Endothelial cell of umbilical vein (primary cell): Measurements from ENCODE around the gene NSG2. TPM values are rescaled to one million over a fixed set of nuclear protein-coding genes. Genes with fewer than 3 reads are reported as not detected.

Source experiments
- BruUV-seq: library from RNA; stranded (reverse); fragments of 400-500 nt; replicated peaks from 2 replicates; lab custom pipeline; 2021; lab: Mats Ljungman, UMichigan
- CTCF ChIA-PET: fragments of 300-600, 350-600 bp; sonication (Branson Sonifier 250); formaldehyde crosslinking; loops from one replicate; lab custom pipeline; 2021; ENCODE audit warnings: antibody characterized with exemption, inconsistent platforms; lab: Charles Lee
- POLR2A ChIA-PET: fragments of 300-600, 350-600 bp; sonication (Branson Sonifier 250); formaldehyde crosslinking; loops from one replicate; lab custom pipeline; 2021; ENCODE audit warnings: antibody characterized with exemption, inconsistent platforms; lab: Charles Lee
- DNase-seq: peaks from one replicate; pipeline ENCODE4 v3.0.0-alpha.2; 2011; ENCODE audit warnings: low read depth, low spot score
- FAIRE-seq: peaks from 2 replicates; lab custom pipeline; 2011; peaks lifted over from hg19 to GRCh38; lab: Jason Lieb, UNC
- H2AFZ ChIP-seq: 2 replicates; pipeline ENCODE4 v1.6.0; 2012; ENCODE audit warnings: low read depth, low read length, control low read depth, inconsistent platforms
- H3K27ac ChIP-seq: 2 replicates; pipeline ENCODE4 v1.5.1; 2011; ENCODE audit warnings: low read depth, mild to moderate bottlenecking, control low read depth, low read length, moderate library complexity; ENCODE audit not compliant: insufficient read depth
- H3K27me3 ChIP-seq, 2 experiments: 2 replicates each; pipeline versions ENCODE4 v1.6.0 to v1.6.1; 2011; ENCODE audit warnings: low read length in 2 of 2, mixed read lengths in 1 of 2; ENCODE audit not compliant: control insufficient read depth in 2 of 2, insufficient read depth in 2 of 2
- H3K36me3 ChIP-seq, 2 experiments: 2 replicates in 1 of 2; 3 replicates in 1 of 2; pipeline ENCODE4 v1.5.1; 2011; ENCODE audit warnings: low read length in 2 of 2, mild to moderate bottlenecking in 1 of 2, moderate library complexity in 1 of 2; ENCODE audit not compliant: control insufficient read depth in 2 of 2, insufficient read depth in 2 of 2; ENCODE audit errors: extremely low read depth in 1 of 2
- H3K4me1 ChIP-seq: 3 replicates; pipeline ENCODE4 v1.5.1; 2011; ENCODE audit warnings: mild to moderate bottlenecking, low read length; ENCODE audit not compliant: control insufficient read depth, insufficient read depth; ENCODE audit errors: extremely low read depth
- H3K4me2 ChIP-seq: 2 replicates; pipeline ENCODE4 v1.6.1; 2011; ENCODE audit warnings: low read length, control low read depth, mixed read lengths; ENCODE audit not compliant: insufficient read depth
- H3K4me3 ChIP-seq, 3 experiments: fragments of 200-600 bp in 1 of 3; sonication (generic), shearing (Covaris generic) in 1 of 3; replicated peaks in 1 of 3; 2 replicates each; pipeline ENCODE4 v1.5.1; 2011 to 2016; ENCODE audit warnings: control low read depth in 3 of 3, low read length in 3 of 3, mild to moderate bottlenecking in 2 of 3, inconsistent platforms in 1 of 3, low read depth in 1 of 3, moderate library complexity in 1 of 3; ENCODE audit not compliant: insufficient read depth in 1 of 3
- H3K79me2 ChIP-seq: 2 replicates; pipeline ENCODE4 v1.6.0; 2012; ENCODE audit warnings: low read length, inconsistent platforms; ENCODE audit not compliant: control insufficient read depth, insufficient read depth
- H3K9ac ChIP-seq: replicated peaks from 2 replicates; pipeline ENCODE3; 2011; ENCODE audit warnings: low read length, control low read depth; ENCODE audit not compliant: insufficient read depth; ENCODE audit errors: extremely low read depth
- H3K9me1 ChIP-seq: replicated peaks from 3 replicates; pipeline ENCODE4 v1.6.0; 2011; ENCODE audit warnings: mild to moderate bottlenecking, low read length; ENCODE audit not compliant: control insufficient read depth, insufficient read depth; ENCODE audit errors: extremely low read depth
- H3K9me3 ChIP-seq: replicated peaks from 2 replicates; pipeline ENCODE4 v1.5.1; 2012; ENCODE audit warnings: low read length, inconsistent platforms; ENCODE audit not compliant: control insufficient read depth, insufficient read depth
- H4K20me1 ChIP-seq: replicated peaks from 2 replicates; pipeline ENCODE3; 2011; ENCODE audit warnings: mild to moderate bottlenecking, low read length; ENCODE audit not compliant: control insufficient read depth, insufficient read depth; ENCODE audit errors: extremely low read depth
- EZH2 ChIP-seq: IDR thresholded peaks from 2 replicates; pipeline ENCODE4 v1.6.1; 2012; ENCODE audit warnings: borderline replicate concordance, low read depth, mild to moderate bottlenecking, moderate library complexity, low read length, inconsistent platforms; ENCODE audit not compliant: severe bottlenecking
- FOS ChIP-seq: IDR thresholded peaks from 2 replicates; pipeline ENCODE4 v1.6.1; 2011; ENCODE audit warnings: mild to moderate bottlenecking, low read length, moderate library complexity, borderline replicate concordance; ENCODE audit not compliant: insufficient read depth
- GATA2 ChIP-seq: IDR thresholded peaks from 2 replicates; pipeline ENCODE4 v1.7.0; 2011; ENCODE audit warnings: low read depth, mild to moderate bottlenecking, moderate library complexity, mixed read lengths, low read length; ENCODE audit not compliant: insufficient read length, insufficient read depth
- JUN ChIP-seq: IDR thresholded peaks from 2 replicates; pipeline ENCODE4 v1.6.1; 2011; ENCODE audit warnings: borderline replicate concordance, low read depth; ENCODE audit not compliant: insufficient read length, insufficient read depth
- MYC ChIP-seq: IDR thresholded peaks from one replicate; pipeline ENCODE4 v1.6.1; 2011; ENCODE audit warnings: mild to moderate bottlenecking, low read depth, low read length
- POLR2A ChIP-seq: IDR thresholded peaks from 2 replicates; pipeline ENCODE4 v1.6.1; 2012; ENCODE audit warnings: low read depth, mild to moderate bottlenecking, control low read depth, low read length
- dilution Hi-C: fragments of 300-500 bp; cut with MboI; formaldehyde crosslinking; loops from one replicate; pipeline ENCODE4 v1.15.0; 2019; ENCODE audit warnings: low sequenced_read_pairs; ENCODE audit not compliant: extremely low pct_ligation_motif_present
- intact Hi-C: fragments of 100-400 bp; cut with micrococcal nuclease; formaldehyde crosslinking; loops from one replicate; pipeline ENCODE4 v1.10.0; 2022
- polyA plus RNA-seq, 4 experiments: library from polyadenylated mRNA; depleted of rRNA in 3 of 4; stranded (reverse) in 3 of 4; unstranded in 1 of 4; fragments of >200 nt; gene quantifications; 2 replicates each; pipeline versions ENCODE4 v1.2.1 to v1.2.3, GENCODE V29; 2011 to 2012; ENCODE audit warnings: missing spikeins in 1 of 4
- total RNA-seq: library from RNA; stranded (reverse); gene quantifications from 2 replicates; pipeline ENCODE4 v1.2.3, GENCODE V29; 2021
- TF ChIP-seq, protein P1 (sequence below), 2 donors: IDR thresholded peaks; 1 replicate in 1 of 2; 2 replicates in 1 of 2; pipeline ENCODE4 v1.5.1; 2011; ENCODE audit warnings: low read length in 2 of 2, mild to moderate bottlenecking in 2 of 2, moderate library complexity in 2 of 2, control low read depth in 1 of 2, inconsistent platforms in 1 of 2, low read depth in 1 of 2; ENCODE audit not compliant: insufficient read depth in 1 of 2; ENCODE audit errors: extremely low read depth in 1 of 2
- TF ChIP-seq, protein P2 (sequence below): IDR thresholded peaks from 2 replicates; pipeline ENCODE4 v1.6.1; 2011; ENCODE audit not compliant: insufficient read depth, insufficient read length

NSG2 gene
- total and polyA plus RNA-seq, 2 donors (not counting 3 experiments of a cell fraction or from before 2014, with no cell fraction given): not detected

GRCh38 chr5:174149989-174150388 lies 104.5 kb downstream of the NSG2 start:
- no peaks in the 10 kb centered on the region for H4K20me1 ChIP-seq
- no peak overlapping the region for H3K4me3 ChIP-seq
- intact Hi-C loops (no loop called here), dilution Hi-C loops (no loop called here)
- POLR2A ChIA-PET: no interaction called here
- peaks cover 4% of the 10 kb centered on the region for H3K9me3 ChIP-seq
- no peaks in the 10 kb centered on the region for H3K27me3 ChIP-seq
- no peaks in the 10 kb centered on the region for H3K4me1 ChIP-seq
- no peak overlapping the region for H3K27ac ChIP-seq
- no TSS peak for BruUV-seq
- H3K9me1 ChIP-seq: no peaks in the 10 kb centered on the region
- H3K4me2 ChIP-seq: no peak overlapping the region
- FAIRE-seq: no peak
- CTCF ChIA-PET: no interaction called here
- no peaks in the 10 kb centered on the region for H3K79me2 ChIP-seq
- no peak for DNase-seq
- H3K9ac ChIP-seq: no peak overlapping the region
- no peak overlapping the region for H2AFZ ChIP-seq
- no peaks in the 10 kb centered on the region for H3K36me3 ChIP-seq
- TF ChIP-seq MYC (no peak), FOS (no peak), POLR2A (no peak), JUN (no peak), GATA2 (no peak), EZH2 (no peak)
- TF ChIP-seq, protein P1, sequence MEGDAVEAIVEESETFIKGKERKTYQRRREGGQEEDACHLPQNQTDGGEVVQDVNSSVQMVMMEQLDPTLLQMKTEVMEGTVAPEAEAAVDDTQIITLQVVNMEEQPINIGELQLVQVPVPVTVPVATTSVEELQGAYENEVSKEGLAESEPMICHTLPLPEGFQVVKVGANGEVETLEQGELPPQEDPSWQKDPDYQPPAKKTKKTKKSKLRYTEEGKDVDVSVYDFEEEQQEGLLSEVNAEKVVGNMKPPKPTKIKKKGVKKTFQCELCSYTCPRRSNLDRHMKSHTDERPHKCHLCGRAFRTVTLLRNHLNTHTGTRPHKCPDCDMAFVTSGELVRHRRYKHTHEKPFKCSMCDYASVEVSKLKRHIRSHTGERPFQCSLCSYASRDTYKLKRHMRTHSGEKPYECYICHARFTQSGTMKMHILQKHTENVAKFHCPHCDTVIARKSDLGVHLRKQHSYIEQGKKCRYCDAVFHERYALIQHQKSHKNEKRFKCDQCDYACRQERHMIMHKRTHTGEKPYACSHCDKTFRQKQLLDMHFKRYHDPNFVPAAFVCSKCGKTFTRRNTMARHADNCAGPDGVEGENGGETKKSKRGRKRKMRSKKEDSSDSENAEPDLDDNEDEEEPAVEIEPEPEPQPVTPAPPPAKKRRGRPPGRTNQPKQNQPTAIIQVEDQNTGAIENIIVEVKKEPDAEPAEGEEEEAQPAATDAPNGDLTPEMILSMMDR (IDR thresholded peaks at IDR 0.05; ENCODE audit: extremely low read depth in 1 of 2, insufficient read depth in 1 of 2, low read depth in 1 of 2, low read length in 2 of 2): no peak
- TF ChIP-seq, protein P2, sequence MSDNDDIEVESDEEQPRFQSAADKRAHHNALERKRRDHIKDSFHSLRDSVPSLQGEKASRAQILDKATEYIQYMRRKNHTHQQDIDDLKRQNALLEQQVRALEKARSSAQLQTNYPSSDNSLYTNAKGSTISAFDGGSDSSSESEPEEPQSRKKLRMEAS: no peak
